ENCODE data around the gene ZMIZ1.

GRCh38 chr10:79058899-79059841, 9.6 kb upstream of the ZMIZ1 start:
- TF ChIP-seq CTCF (IDR thresholded peaks at IDR 0.05) = no peak
- TF ChIP-seq POLR2AphosphoS5 (IDR thresholded peaks at IDR 0.05; ENCODE audit: low read depth, low read length) = no peak
- TF ChIP-seq TCF7L2 (IDR thresholded peaks at IDR 0.05; ENCODE audit: low read depth, low read length) = no peak
- TF ChIP-seq SIN3A (IDR thresholded peaks at IDR 0.05; ENCODE audit: borderline replicate concordance, insufficient read depth, low read depth, low read length) = no peak
